IPS-15b (cell line): ENCODE data around the gene GPATCH8.
"Not testable (repeated sequence)": the region's sequence is repeated elsewhere in the genome, so short reads cannot be mapped to it uniquely, and the experiment has no call there.

Experiments used
- H3K27me3 ChIP-seq: one replicate; pipeline ENCODE4 v1.6.1; 2013; ENCODE audit warnings: low read length; ENCODE audit not compliant: control insufficient read depth, insufficient read depth
- H3K36me3 ChIP-seq: one replicate; pipeline ENCODE4 v1.6.1; 2013; ENCODE audit warnings: low read length; ENCODE audit not compliant: control insufficient read depth, insufficient read depth
- H3K4me1 ChIP-seq: one replicate; pipeline ENCODE4 v1.6.1; 2013; ENCODE audit warnings: mild to moderate bottlenecking, low read length; ENCODE audit not compliant: control insufficient read depth, insufficient read depth
- H3K4me3 ChIP-seq: one replicate; pipeline ENCODE4 v1.5.1; 2013; ENCODE audit warnings: low read depth, low read length
- H3K9ac ChIP-seq: one replicate; pipeline ENCODE4 v1.6.1; 2013; ENCODE audit warnings: low read depth, mild to moderate bottlenecking, low read length
- H3K9me3 ChIP-seq: one replicate; pipeline ENCODE4 v1.6.1; 2013; ENCODE audit warnings: mild to moderate bottlenecking, low read length; ENCODE audit not compliant: control insufficient read depth, insufficient read depth

Gene GPATCH8

GRCh38 chr17:44540246-44541084 is 37.3 kb upstream of the GPATCH8 start:
- peaks cover 81% of the 10 kb centered on the region for H3K27me3 ChIP-seq
- H3K36me3 ChIP-seq: no peaks in the 10 kb centered on the region
- no peak overlapping the region for H3K4me3 ChIP-seq
- H3K9ac ChIP-seq: no peak overlapping the region
- H3K9me3 ChIP-seq: no peaks in the 10 kb centered on the region
- H3K4me1 ChIP-seq: peaks cover 37% of the 10 kb centered on the region

- Histone ChIP-seq H3K9ac (no peak overlapping the region), H3K4me3 (no peak overlapping the region), H3K4me1 (peaks cover 37% of the 10 kb centered on the region), H3K27me3 (peaks cover 78% of the 10 kb centered on the region), H3K36me3 (no peaks in the 10 kb centered on the region), H3K9me3 (no peaks in the 10 kb centered on the region)
These were observed 36.5 kb upstream of the GPATCH8 start for GRCh38 chr17:44539673-44540072.

GRCh38 chr17:44537922-44538321 is 34.7 kb upstream of the GPATCH8 start:
- H3K36me3 ChIP-seq, H3K9me3 ChIP-seq, H3K9ac ChIP-seq, H3K4me3 ChIP-seq: not testable (repeated sequence)
- peaks cover 23% of the 10 kb centered on the region for H3K4me1 ChIP-seq
- peaks cover 74% of the 10 kb centered on the region for H3K27me3 ChIP-seq

- H3K9me3 ChIP-seq: no peaks in the 10 kb centered on the region
- H3K27me3 ChIP-seq: peaks cover 64% of the 10 kb centered on the region
- no peak overlapping the region for H3K4me3 ChIP-seq
- no peak overlapping the region for H3K9ac ChIP-seq
- no peaks in the 10 kb centered on the region for H3K36me3 ChIP-seq
- peaks cover 17% of the 10 kb centered on the region for H3K4me1 ChIP-seq
These were observed 33.1 kb upstream of the GPATCH8 start for GRCh38 chr17:44536090-44536953.

- H3K9ac ChIP-seq: no peak overlapping the region
- H3K36me3 ChIP-seq: no peaks in the 10 kb centered on the region
- no peaks in the 10 kb centered on the region for H3K9me3 ChIP-seq
- H3K27me3 ChIP-seq: peaks cover 46% of the 10 kb centered on the region
- H3K4me1 ChIP-seq: peaks cover 9% of the 10 kb centered on the region
- no peak overlapping the region for H3K4me3 ChIP-seq
These were observed 30.5 kb upstream of the GPATCH8 start for GRCh38 chr17:44533533-44534246.

- H3K36me3 ChIP-seq: no peaks in the 10 kb centered on the region
- H3K4me3 ChIP-seq: no peak overlapping the region
- peaks cover 21% of the 10 kb centered on the region for H3K27me3 ChIP-seq
- no peak overlapping the region for H3K9ac ChIP-seq
- no peaks in the 10 kb centered on the region for H3K9me3 ChIP-seq
- no peaks in the 10 kb centered on the region for H3K4me1 ChIP-seq
These were observed 27.8 kb upstream of the GPATCH8 start for GRCh38 chr17:44530896-44531418.

GRCh38 chr17:44529864-44530263 is 26.7 kb upstream of the GPATCH8 start:
- H3K36me3 ChIP-seq: no peaks in the 10 kb centered on the region

GRCh38 chr17:44527954-44528353 is 24.7 kb upstream of the GPATCH8 start:
- Histone ChIP-seq H3K27me3 (peaks cover 2% of the 10 kb centered on the region), H3K36me3 (no peaks in the 10 kb centered on the region), H3K9me3 (no peaks in the 10 kb centered on the region), H3K4me1 (no peaks in the 10 kb centered on the region), H3K9ac (no peak overlapping the region), H3K4me3 (no peak overlapping the region)

More at GRCh38 chr17:44529864-44530263, 26.7 kb upstream of the GPATCH8 start:
- no peak overlapping the region for H3K4me3 ChIP-seq
- no peaks in the 10 kb centered on the region for H3K9me3 ChIP-seq
- peaks cover 12% of the 10 kb centered on the region for H3K27me3 ChIP-seq
- H3K9ac ChIP-seq: no peak overlapping the region
- H3K4me1 ChIP-seq: no peaks in the 10 kb centered on the region

- no peaks in the 10 kb centered on the region for H3K27me3 ChIP-seq
- no peaks in the 10 kb centered on the region for H3K4me1 ChIP-seq
- H3K9ac ChIP-seq: no peak overlapping the region
- no peaks in the 10 kb centered on the region for H3K9me3 ChIP-seq
- H3K4me3 ChIP-seq: no peak overlapping the region
- no peaks in the 10 kb centered on the region for H3K36me3 ChIP-seq
These were observed 23.9 kb upstream of the GPATCH8 start for GRCh38 chr17:44527102-44527501.

- Histone ChIP-seq H3K4me1 (no peaks in the 10 kb centered on the region), H3K27me3 (no peaks in the 10 kb centered on the region), H3K4me3 (no peak overlapping the region), H3K9ac (no peak overlapping the region), H3K36me3 (no peaks in the 10 kb centered on the region), H3K9me3 (no peaks in the 10 kb centered on the region)
These were observed 20.4 kb upstream of the GPATCH8 start for GRCh38 chr17:44523672-44523972.

- Histone ChIP-seq H3K4me3 (no peak overlapping the region), H3K4me1 (no peaks in the 10 kb centered on the region), H3K36me3 (no peaks in the 10 kb centered on the region), H3K9ac (no peak overlapping the region), H3K27me3 (no peaks in the 10 kb centered on the region), H3K9me3 (no peaks in the 10 kb centered on the region)
These were observed 19.9 kb upstream of the GPATCH8 start for GRCh38 chr17:44522883-44523671.
